Measurements from ENCODE around the gene KCTD2. TPM values are rescaled to one million over a fixed set of nuclear protein-coding genes. Genes with fewer than 3 reads are reported as not detected.

Gene KCTD2
- total and polyA plus RNA-seq, 2 of the 13 experiments (the other 11 are each of a cell fraction or from before 2014, with no cell fraction given), result 28.3 to 32.6 TPM

DNA sequence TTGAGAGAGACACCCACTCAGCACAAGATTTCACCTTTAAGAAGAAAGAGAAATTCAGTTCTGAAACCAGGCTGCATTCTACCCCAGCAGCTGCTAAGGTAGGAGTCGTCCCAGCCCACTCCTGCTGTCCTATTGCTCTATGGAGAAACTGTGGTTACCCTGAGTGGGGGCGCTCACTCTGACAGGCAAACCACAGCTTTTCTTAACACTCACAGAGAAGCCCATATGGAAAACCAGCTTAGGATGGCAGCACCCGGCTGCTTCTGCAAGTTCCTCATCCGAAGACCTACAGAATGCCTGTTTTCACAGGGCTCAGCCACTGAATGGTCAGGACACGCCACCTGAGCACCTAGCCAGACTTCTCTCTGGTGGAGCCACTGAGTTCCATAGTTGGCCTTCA, 7.8 kb upstream of the KCTD2 start:
- ATAC-seq (no peak), FAIRE-seq (no peak), DNase-seq (ENCODE audit: low spot score) (no peak)
- H3K9me3 ChIP-seq (ENCODE audit: low read length), result no peaks in the 10 kb centered on the region
- intact Hi-C loops (cut with micrococcal nuclease; ENCODE audit: unreplicated experiment) (no loop called here), in situ Hi-C loops (cut with HindIII; ENCODE audit: extremely low pct_ligation_motif_present, low pct_unique_long_range_greater_than_20kb) (no loop called here)
- H3K27ac ChIP-seq (ENCODE audit: extremely low read length, insufficient read depth, low read length), result no peak overlapping the region
- no peaks in the 10 kb centered on the region for H3K79me2 ChIP-seq (ENCODE audit: insufficient read depth, low read length)
- H3K4me2 ChIP-seq (ENCODE audit: low read depth, low read length), result no peak overlapping the region
- no peak overlapping the region for H3K9ac ChIP-seq (ENCODE audit: insufficient read depth, low read depth, low read length)
- no peak for TF ChIP-seq ZNF333 (CRISPR knock-in tag; IDR thresholded peaks at IDR 0.05; ENCODE audit: borderline replicate concordance)
- no peak for TF ChIP-seq FIP1L1 (IDR thresholded peaks at IDR 0.05; ENCODE audit: borderline replicate concordance, insufficient read depth, low read depth, low read length)
- H3K27me3 ChIP-seq (ENCODE audit: control insufficient read depth in 1 of 2, insufficient read depth in 2 of 2, low read length in 2 of 2), result no peaks in the 10 kb centered on the region; a peak in 1 of 5 replicates
- ChIA-PET CTCF (ENCODE audit: low intra/inter-chr PET ratio, low total read pairs) (no interaction called here), POLR2A (no interaction called here)
- H3K36me3 ChIP-seq (replicated peaks in 1 of 2; ENCODE audit: control insufficient read depth in 1 of 2, insufficient read depth in 2 of 2, low read length in 2 of 2), result peaks cover 15 to 38% of the 10 kb centered on the region in 2 experiments
- no peak overlapping the region for H3K4me3 ChIP-seq (replicated peaks in 1 of 3; ENCODE audit: insufficient read depth in 1 of 3, low read depth in 2 of 3, low read length in 3 of 3)
- 93% methylated on average over 5 of the region's 5 CpGs for WGBS (ENCODE audit: low lambda C conversion rate)
- no TSS peak for BruUV-seq (replicated peaks)
- no peaks in the 10 kb centered on the region for H4K20me1 ChIP-seq (ENCODE audit: insufficient read depth, low read length)
- H2AFZ ChIP-seq (ENCODE audit: low read length), result no peak overlapping the region
- peaks cover 12% of the 10 kb centered on the region for H3K4me1 ChIP-seq (ENCODE audit: insufficient read depth, low read length)

DNA sequence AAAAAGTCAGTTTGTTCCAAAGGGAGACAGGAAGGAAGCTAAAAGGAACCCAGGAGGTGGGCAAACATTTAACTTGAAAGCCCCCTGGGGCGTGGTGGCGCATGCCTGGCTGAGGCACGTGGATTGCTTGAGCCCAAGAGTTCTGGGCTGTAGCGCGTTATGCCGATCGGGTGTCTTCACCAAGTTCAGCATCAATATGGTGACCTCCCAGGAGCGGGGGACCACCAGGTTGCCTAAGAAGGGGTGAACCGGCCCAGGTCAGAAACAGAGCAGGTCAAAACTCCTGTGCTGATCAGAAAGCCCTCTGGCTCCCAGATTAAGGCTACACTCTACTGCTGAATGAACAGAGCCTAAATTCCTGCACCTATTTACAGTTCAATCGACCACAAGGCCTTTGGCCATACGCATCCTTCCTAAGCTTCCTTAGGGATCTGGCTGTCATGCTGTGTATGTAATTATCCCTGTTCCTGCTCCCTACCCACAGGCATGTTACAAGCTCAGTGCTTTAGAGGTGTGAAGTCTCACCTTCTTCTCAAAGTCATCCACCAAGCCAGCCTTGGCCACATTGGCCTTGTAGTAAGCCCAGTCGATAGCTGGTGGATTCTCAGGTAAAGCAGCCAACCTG, 5.3 kb upstream of the KCTD2 start:
- Histone ChIP-seq H3K36me3 (replicated peaks in 1 of 2; ENCODE audit: control insufficient read depth in 1 of 2, insufficient read depth in 2 of 2, low read length in 2 of 2) (peaks cover 15 to 38% of the 10 kb centered on the region in 2 experiments), H3K27me3 (ENCODE audit: control insufficient read depth in 1 of 2, insufficient read depth in 2 of 2, low read length in 2 of 2) (no peaks in the 10 kb centered on the region; a peak in 1 of 5 replicates), H2AFZ (ENCODE audit: low read length) (no peak overlapping the region), H3K9ac (ENCODE audit: insufficient read depth, low read depth, low read length) (no peak overlapping the region), H3K79me2 (ENCODE audit: insufficient read depth, low read length) (peaks cover 13% of the 10 kb centered on the region), H3K27ac (ENCODE audit: extremely low read length, insufficient read depth, low read length) (no peak overlapping the region), H3K4me2 (ENCODE audit: low read depth, low read length) (no peak overlapping the region), H4K20me1 (ENCODE audit: insufficient read depth, low read length) (no peaks in the 10 kb centered on the region), H3K9me3 (ENCODE audit: low read length) (no peaks in the 10 kb centered on the region), H3K4me3 (replicated peaks in 1 of 3; ENCODE audit: insufficient read depth in 1 of 3, low read depth in 2 of 3, low read length in 3 of 3) (no peak overlapping the region), H3K4me1 (ENCODE audit: insufficient read depth, low read length) (peaks cover 11% of the 10 kb centered on the region)
- DNase-seq (ENCODE audit: low spot score), result no peak
- FAIRE-seq, result no peak
- WGBS (ENCODE audit: low lambda C conversion rate), result 91% methylated on average over 11 of the region's 12 CpGs
- CTCF ChIA-PET (ENCODE audit: low intra/inter-chr PET ratio, low total read pairs), result no interaction called here
- in situ Hi-C loops (cut with HindIII; ENCODE audit: extremely low pct_ligation_motif_present, low pct_unique_long_range_greater_than_20kb) (no loop called here), intact Hi-C loops (cut with micrococcal nuclease; ENCODE audit: unreplicated experiment) (no loop called here)
- ATAC-seq, result no peak
- BruUV-seq (replicated peaks), result no TSS peak
- POLR2A ChIA-PET, result interaction anchor here (0.6 to 1.1 kb wide), 3 partner anchors 7 to 90 kb away, joined by 3 read pairs; partner anchors contain the start of gene NT5C
- TF ChIP-seq, protein P1, sequence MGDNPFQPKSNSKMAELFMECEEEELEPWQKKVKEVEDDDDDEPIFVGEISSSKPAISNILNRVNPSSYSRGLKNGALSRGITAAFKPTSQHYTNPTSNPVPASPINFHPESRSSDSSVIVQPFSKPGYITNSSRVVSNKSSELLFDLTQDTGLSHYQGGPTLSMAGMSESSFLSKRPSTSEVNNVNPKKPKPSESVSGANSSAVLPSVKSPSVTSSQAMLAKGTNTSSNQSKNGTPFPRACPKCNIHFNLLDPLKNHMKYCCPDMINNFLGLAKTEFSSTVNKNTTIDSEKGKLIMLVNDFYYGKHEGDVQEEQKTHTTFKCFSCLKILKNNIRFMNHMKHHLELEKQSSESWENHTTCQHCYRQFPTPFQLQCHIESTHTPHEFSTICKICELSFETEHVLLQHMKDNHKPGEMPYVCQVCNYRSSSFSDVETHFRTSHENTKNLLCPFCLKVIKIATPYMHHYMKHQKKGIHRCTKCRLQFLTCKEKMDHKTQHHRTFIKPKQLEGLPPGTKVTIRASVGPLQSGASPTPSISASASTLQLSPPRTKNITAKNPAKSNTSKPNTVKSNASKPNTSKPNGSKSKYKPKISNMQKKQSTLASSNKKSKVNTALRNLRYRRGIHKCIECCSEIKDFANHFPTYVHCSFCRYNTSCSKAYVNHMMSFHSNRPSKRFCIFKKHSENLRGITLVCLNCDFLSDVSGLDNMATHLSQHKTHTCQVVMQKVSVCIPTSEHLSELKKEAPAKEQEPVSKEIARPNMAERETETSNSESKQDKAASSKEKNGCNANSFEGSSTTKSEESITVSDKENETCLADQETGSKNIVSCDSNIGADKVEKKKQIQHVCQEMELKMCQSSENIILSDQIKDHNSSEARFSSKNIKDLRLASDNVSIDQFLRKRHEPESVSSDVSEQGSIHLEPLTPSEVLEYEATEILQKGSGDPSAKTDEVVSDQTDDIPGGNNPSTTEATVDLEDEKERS (CRISPR knock-in tag; IDR thresholded peaks at IDR 0.05), result no peak
- TF ChIP-seq ZNF44 (CRISPR knock-in tag; IDR thresholded peaks at IDR 0.05) (no peak), FOXK2 (IDR thresholded peaks at IDR 0.05) (no peak), CHD4 (IDR thresholded peaks at IDR 0.05; ENCODE audit: borderline replicate concordance, low read length) (no peak), SRSF9 (IDR thresholded peaks at IDR 0.05; ENCODE audit: borderline replicate concordance, insufficient read depth, low read depth, low read length, poor library complexity, severe bottlenecking) (no peak), JARID2 (CRISPR knock-in tag; IDR thresholded peaks at IDR 0.05; ENCODE audit: insufficient replicate concordance) (no peak), ZNF749 (CRISPR knock-in tag; IDR thresholded peaks at IDR 0.05; ENCODE audit: borderline replicate concordance) (no peak), NFIC (IDR thresholded peaks at IDR 0.05; ENCODE audit: low read length) (no peak)

Measured in HepG2 (cell line).